ENCODE data around the gene RIPPLY1.
"Not testable (repeated sequence)": the region's sequence is repeated elsewhere in the genome, so short reads cannot be mapped to it uniquely, and the experiment has no call there.

Gene RIPPLY1

GRCh38 chrX:106912864-106913263 is 9.7 kb upstream of the RIPPLY1 start:
- no peak for DNase-seq (ENCODE audit: low spot score)

- no peak for DNase-seq (ENCODE audit: low spot score)
Observed at GRCh38 chrX:106906361-106906760, 3.2 kb upstream of the RIPPLY1 start.

DNA sequence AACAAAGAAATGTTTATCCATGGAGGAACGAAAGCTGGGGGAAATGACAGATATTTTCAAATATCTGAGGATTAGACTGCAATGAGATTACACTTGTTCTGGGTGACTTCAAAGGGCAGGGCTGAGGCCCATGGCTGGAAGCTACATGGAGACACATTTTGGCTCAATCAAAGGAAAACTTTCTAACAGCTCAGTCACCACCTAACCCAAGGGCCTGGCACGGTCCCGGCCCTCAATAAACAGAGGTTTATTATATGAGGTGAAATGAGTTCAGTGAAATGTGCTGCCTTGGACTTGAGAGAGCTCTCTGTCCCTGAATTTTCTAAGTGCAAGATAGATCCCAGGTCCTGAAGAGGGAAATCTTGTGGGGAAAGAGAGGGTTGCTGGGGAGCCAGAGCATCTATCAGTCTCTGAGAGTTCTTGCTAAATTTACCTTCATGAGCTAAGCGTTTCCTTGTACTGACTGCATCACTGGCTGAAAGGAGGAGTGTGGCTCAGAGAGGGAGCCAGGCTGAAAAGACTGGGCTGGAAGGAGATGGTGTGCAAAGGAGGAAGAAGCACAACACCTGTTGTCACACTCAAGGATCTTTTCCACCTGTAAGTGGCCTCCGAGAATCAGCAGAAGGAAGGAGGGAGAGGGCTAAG is 2.0 kb upstream of the RIPPLY1 start:
- no peak for DNase-seq (ENCODE audit: low spot score)

DNA sequence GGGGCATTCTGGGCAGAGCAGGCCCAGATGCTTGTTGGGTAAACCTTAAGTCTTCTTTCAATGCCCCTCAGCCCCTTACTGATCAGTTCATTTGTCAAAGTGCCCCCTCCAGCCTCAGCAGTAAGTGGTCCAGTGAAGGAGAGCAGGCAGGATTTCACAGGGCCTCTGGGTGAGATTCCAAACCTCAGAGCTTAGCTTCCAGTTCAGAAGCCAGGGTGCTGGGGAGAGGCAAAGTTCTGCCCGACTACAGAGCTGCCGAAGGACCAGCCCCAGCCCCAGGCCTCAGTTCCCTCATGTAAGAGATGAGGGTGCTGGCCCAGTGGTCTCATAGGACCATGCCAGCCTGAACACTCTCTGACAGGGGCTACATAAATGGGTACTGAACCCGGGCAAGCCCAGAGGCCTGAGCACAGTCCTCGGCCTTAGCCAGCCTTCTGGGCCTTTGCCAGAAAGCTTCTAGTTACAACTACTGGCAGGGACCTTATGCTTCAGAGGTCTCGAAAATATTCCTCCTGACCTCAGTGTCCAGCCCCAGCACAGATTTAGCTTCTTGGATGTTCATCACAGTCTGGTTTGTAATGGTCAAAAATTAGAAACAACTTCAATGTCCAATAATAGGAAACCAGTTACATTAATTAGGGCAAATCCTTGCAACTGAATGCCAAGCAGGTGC is 851 bp upstream of the RIPPLY1 start:
- DNase-seq (ENCODE audit: low spot score), result no peak

DNA sequence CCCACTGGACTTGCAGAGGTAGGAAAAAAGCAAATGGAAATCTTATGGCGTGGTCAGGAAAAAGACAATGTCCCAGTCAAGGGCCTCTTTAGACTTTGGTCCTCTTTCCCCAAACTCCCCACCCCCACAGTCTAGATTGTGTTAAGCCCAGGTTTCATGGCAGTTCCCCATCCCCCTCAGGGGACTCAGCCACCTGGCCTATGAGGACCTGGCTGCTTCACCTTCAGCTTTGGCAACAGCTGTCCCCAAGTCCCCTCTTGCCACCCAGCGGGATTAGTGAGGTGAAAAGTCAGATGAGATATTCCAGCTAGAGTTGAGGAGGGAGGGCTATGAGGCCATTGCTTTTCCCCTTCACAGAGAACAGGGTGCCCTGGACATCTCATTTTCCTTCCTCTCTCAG is 457 bp downstream of the RIPPLY1 start:
- DNase-seq (ENCODE audit: low spot score), result no peak

DNA sequence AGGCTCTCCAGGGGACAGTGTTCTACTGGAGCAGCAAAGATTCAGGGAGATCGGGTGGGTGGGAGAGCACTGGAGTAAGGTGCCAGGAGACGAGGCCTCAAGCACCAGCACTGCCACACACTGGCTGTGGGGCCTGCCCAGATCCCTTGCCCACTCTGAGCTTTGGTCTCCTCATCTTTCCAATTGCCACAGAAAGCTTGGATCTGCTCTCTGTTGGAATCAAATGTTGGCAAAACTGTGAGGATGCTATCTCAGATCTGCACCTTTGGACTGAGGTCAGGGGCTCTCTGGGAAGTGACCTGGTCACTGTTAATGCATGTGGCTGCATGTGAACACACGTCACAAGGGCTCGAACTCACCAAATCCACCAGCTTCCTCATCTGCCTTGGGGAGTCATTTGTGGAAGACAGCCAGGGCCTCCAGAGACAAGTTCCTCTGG is 1.3 kb downstream of the RIPPLY1 start:
- DNase-seq (ENCODE audit: low spot score), result no peak

GRCh38 chrX:106901341-106901740 is 1.8 kb downstream of the RIPPLY1 start:
- DNase-seq (ENCODE audit: low spot score), result no peak

DNA sequence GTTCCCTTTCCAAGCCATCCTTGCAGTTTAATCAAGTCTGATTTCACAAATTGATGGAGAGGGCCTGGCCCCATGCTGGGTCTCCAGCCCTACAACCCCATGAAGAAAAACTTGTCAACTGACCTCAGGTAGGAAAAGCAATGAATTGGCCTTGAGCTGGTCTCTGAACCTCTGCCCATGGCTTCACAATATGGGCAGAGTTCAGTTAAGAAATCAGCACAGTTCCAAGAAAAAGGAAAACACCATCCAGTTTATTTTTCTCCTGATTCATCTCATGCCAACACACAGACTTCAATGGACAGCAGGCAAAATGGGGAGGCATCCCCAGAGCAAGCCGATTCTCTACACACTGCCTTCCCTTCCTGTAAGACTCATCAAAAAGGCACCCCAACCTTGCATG is 3.3 kb downstream of the RIPPLY1 start:
- DNase-seq (ENCODE audit: low spot score), result no peak

GRCh38 chrX:106899276-106899675 is 3.9 kb downstream of the RIPPLY1 start:
- no peak for DNase-seq (ENCODE audit: low spot score)

GRCh38 chrX:106898462-106898861 is 4.7 kb downstream of the RIPPLY1 start:
- DNase-seq (ENCODE audit: low spot score), result peak; percentile 20

DNA sequence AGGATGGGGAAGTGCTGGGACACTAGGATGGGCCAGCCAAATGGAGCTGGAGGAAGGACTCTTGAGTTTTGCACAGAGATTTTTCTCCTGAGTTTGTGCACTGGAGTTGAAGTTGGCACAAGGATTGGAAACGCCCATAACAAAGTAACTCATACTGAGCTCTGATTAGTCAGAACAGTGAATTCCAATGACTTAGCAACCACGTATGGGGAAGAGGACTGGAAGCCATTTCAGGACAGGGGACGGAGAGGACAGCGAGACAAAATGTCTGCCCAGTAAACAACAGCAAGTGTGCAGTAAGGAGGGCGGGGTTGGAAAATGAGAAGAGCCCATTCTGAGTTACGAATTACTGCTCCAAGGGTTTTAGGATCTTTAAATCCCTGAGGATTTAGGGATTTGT is 5.9 kb downstream of the RIPPLY1 start:
- DNase-seq (ENCODE audit: low spot score), result no peak

- peak; percentile 15 for DNase-seq (ENCODE audit: low spot score)
Observed at GRCh38 chrX:106894978-106895452, 8.1 kb downstream of the RIPPLY1 start.

GRCh38 chrX:106894392-106894909 is 8.7 kb downstream of the RIPPLY1 start:
- peak; percentile 49 for DNase-seq (ENCODE audit: low spot score)

DNA sequence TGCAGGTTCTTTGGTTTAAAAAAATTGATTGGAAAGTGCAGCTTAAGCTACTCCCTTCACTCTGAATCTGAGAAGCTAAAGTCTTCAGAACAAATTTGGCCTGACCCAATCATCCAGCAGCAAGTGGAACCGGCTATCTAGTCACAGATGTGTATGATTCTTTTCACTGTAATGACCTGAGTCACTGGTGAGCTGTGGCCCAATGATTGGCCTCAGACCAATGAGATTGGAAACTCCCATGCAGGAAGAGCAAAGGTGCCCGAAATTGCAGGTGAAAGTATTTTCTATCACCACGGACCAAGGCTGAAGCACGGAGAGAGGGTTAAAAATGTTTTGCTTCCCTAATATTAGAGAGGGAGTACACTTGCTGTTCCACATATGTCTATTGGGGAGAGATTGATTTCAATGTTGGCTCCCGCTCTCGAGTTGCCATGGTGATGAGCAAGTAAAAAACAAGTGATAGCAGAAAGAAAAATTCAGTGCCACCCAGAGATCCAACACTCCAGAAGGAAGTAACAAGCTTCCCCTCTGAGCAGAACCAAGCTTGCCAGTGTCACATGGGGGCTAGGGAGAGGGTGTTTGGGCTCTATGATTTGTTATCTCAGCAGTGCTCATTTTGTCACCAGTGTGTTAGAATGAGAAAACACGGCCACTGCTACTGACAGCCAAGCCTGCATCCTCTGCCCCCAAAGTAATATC is 11.2 kb downstream of the RIPPLY1 start:
- DNase-seq (ENCODE audit: low spot score), result no peak

- DNase-seq (ENCODE audit: low spot score), result no peak
Observed at GRCh38 chrX:106889468-106889867, 13.7 kb downstream of the RIPPLY1 start.

- DNase-seq (ENCODE audit: low spot score), result no peak
Observed at GRCh38 chrX:106875151-106875550, 28.0 kb downstream of the RIPPLY1 start.

- no peak for DNase-seq (ENCODE audit: low spot score)
Observed at GRCh38 chrX:106874075-106874474, 29.1 kb downstream of the RIPPLY1 start.

GRCh38 chrX:106872796-106873195 is 30.3 kb downstream of the RIPPLY1 start:
- not testable (repeated sequence) for DNase-seq (ENCODE audit: low spot score)

GRCh38 chrX:106863697-106864096 is 39.4 kb downstream of the RIPPLY1 start:
- no peak for DNase-seq (ENCODE audit: low spot score)

DNA sequence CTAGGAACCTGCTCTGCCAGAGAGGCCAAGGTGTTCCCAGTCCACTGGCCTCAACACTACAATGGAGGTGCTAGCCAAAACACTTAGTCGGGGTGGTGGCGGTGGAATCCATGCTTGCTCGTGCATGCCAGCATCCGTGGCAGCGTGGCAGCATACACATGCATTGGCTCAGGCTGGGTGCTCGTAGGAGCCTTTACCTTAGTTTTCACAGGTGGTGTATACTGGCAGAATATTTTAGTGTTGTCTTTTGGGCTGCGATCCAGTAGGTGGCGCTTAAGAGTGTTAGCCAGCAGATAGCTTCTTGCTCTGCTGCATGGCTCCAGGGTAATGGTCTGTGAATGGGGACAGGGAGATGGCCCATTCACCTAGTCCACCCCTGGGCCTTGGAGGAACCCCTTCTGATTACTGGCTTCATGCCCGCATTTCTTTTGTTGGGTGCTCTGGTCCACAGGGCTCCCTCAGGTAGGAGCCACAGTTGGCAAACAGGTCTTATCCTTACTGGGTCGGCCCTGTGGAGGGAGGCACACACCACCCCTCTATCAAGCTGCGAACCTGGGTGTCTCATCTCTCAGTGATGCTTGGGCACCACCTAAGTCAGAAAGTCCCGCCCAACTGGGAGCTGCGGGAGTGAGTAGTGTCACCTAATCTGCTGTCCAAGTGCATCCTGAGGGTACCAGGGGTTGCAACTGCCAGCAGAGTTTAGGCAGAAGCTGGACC is 40.0 kb downstream of the RIPPLY1 start:
- DNase-seq (ENCODE audit: low spot score), result peak; percentile 3
